Esophagus mucosa (tissue), 1 donor: ENCODE measurements around the gene SPRED2. TPM values are rescaled to one million over a fixed set of nuclear protein-coding genes. Genes with fewer than 3 reads are reported as not detected.
A peak's percentile ranks its signal among the peaks of the same experiment; 100 is the strongest.

Experiments
- ATAC-seq: fragments of 200-7000 bp; cut with Tn5 transposase; one replicate; pipeline ENCODE4 v1.9.1; 2020
- total RNA-seq: library from RNA; stranded (reverse); gene quantifications from one replicate; pipeline ENCODE4 v1.2.4, GENCODE V29; 2023
- donor health status: DM: yes; HTN: yes; CAD: no.

SPRED2 gene
- total RNA-seq, 1 donor from 2014 or later, result 12.8 TPM

GRCh38 chr2:65442420-65443020 is 10.1 kb upstream of the SPRED2 start:
- no peak for ATAC-seq

GRCh38 chr2:65438137-65438899 is 5.9 kb upstream of the SPRED2 start:
- no peak for ATAC-seq

GRCh38 chr2:65437392-65438135 is 5.2 kb upstream of the SPRED2 start:
- ATAC-seq, result no peak

DNA sequence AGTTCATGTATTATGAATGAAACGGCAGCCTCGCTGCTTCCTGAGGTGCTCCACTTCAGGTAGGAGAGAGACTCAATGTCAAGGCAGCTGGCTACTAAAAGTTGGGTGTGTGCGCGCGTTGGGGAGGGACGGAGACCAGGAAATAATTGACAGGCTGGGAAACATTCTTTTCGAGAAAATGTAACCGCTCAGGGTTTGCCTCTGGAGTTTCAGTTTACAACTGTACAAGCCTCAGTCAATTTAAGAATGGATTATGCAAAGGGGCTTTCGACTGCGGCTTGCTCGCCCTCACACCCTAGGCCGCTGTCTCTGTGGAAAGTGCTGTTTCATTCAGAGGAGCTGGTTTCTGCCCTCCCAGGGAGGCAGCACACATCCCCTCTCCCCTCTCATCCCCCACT is 4.4 kb upstream of the SPRED2 start:
- ATAC-seq, result peak; percentile 2

GRCh38 chr2:65436169-65436823 is 3.9 kb upstream of the SPRED2 start:
- ATAC-seq, result peak; percentile 49

DNA sequence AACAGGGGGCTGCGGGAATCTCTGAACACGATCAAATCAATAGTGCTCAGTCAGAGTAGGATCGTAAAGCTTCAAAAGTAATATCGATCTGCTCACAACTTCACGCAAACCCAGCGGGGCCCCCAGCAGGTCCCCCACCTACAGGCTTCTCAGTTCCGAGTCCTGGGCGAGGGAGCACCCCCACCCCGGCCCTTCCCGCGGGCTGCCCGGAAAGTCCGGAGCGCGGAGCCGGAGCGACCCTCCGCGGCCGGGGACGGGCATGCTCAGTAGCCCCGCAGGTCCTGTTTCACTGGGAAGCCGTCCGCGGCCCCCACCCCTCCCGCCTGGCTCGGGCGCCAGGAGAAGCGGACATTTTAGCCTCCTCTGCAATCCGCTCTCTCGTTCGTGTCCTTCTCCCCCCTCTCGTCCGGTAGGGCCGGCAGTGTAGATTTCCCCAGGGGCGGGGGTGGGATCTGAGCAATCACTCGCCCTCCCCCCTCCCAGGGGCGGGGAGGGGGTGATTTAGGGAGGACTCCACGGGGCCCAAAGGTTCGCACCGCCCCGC is 3.3 kb upstream of the SPRED2 start:
- peak; percentile 38 for ATAC-seq

DNA sequence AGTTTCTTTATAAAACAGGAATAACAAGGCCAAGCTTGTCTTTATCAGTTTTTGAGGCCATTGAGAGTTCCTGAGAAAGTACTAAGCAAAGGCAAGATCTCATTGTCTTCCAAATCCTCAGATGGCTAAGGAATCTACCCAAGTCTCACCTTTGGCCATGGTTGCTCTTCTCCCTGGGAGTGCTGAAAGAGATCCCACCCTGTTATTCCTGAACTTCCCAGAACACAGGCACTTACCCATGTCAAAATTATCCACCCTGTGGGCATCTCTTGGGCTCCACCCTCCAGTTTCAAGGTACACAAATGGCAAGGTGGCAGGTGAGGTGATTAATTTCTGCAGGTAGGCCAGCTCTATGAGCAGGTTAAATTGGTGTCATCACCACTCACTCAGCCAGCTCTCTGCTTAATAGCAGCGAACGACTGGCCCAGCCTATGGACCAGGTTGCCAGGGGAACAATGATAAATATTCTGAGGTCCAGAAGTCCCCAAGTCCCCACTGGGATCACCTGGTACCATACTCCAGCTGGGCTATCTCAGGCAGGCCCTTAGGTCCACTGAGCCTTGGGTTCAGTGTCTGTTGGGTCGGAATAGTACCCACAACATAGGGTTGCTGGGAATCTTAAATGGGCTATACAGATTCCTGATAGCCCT is 2.3 kb upstream of the SPRED2 start:
- ATAC-seq, result no peak

DNA sequence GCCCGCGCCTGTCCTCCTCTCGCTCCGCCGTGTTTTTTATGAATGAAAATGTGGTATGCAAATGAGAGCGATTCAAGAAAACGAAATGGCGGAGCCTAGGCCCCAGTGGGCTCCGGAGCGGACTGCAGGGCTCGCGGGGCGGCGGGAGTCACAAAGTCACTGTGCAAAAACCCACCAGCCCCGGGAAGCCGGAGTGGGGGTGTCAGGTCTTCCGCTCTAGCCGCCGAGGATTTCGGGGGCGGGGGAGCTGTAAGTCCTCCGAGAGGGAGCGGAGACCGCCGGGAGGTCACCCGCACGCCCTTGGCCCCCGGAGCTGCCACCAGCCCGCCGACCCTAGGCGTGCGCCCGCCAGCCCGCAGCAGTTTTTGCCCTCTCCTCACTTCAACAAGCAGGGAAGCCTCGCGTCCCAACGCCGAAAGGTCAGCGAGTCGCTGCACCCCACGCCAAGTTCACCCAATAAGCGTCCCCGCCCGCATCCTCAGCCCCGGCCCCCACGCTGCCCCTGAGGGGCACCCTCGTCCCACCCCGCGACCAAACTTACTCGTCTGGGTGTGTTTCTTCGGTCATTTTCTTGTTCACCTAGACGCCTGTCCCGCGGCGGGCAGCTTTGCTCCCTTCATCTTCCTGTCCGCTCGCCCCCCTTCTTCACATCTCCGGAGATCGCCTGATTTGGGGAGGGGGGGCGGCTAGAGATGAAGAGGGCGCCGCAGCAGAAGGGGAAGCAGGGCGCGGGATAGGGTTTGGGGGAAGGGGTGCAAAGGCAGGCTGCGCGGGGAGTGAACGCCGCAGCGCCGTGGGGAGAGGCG is 775 bp downstream of the SPRED2 start:
- peak; percentile 4 for ATAC-seq

DNA sequence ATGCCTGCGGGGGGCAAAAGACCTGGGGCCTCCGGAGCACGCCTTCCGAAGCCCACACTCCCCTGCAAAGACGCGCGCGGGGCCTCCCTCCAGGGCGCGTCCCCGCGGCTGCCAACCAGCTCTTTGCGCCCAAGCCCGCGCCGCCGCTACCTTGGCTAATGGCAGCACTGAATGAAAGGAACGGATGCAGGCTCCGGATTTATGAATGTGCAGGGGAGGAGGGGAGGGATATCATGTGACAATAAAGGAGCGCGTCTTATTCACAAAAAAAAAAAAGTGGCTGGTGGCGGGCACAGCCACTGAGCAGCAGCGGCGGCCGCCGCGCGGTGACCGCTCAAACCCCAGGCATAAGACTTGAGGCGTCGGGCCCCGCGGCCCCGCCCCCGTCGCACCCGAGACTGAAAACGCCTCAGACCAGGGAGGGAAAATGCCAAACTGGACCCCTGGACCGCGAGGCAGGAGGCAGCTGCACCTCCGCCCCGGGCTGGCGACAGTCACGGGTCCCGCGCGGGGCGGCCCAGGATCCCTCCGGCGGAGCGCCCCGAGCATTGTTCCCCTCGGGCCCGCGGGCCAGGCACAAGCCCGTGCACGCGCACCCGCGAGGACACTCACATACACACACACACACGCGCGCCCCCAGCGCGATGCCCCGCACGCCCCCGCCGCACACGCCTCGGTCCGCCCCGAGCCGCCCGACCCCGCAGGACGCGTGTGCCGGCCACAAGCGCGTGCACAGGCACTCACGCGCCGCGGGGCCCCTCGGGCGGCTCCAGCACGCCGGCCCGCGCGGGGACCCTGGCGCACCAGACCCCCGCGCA is 1.6 kb downstream of the SPRED2 start:
- peak; percentile 19 for ATAC-seq

DNA sequence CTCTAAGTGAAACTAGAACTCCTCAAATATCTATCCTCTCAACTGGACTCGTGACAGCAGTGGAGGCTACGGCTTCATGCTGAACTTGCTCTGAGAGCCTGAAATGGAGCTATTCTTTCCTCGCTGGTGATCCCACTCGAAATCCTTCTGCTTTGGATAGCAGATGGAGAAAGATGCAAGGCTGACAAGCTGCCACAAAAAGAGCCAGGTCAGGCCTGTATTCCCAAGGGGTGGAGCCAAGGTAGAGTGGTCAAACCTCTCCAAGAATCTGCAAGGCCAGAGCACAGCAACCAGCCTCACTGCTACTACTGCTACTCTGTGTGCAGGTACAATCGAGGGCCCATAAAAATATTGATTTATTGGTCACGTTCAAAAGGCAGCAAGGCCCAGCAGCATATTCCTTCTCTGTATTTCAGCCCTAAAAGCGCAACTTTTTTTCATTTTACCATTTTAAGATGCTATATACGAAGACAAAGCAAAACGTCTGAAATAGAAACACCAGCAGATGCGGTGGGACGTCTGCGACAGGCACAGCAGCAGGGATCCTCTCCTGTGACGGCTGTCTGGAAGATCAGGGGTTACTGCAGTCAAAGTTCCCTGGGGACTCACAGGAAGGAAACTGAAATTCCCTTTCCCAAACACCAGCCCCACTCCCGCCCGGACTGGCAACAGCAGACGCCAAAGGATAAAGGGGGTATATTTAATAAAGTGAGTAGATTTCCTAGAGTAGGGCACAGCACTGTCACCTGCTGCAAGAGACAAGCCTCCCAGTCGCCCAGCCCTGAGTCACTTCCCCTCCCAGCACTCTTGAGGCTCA is 2.4 kb downstream of the SPRED2 start:
- peak; percentile 33 for ATAC-seq

DNA sequence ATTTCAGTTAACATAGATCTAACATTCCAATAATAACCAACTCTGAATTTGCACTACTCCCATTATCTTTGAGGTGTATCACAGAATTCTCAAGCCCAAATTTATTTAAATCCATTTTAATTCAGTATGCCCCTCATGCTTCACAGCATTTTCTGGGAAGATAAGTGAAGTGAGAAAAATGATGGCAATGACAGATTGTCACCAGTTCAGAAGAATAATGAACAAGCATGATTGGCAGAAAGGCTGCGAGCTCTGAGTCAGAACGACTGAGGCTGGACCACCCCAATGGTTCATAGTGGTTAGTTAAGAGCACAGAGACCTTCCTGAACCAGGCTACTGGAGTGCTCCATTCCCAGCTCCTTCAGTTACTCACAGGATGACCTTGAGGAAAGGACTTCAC is 4.9 kb downstream of the SPRED2 start:
- ATAC-seq, result no peak

GRCh38 chr2:65425276-65425675 is 7.1 kb downstream of the SPRED2 start:
- ATAC-seq, result no peak

GRCh38 chr2:65424391-65424790 is 8.0 kb downstream of the SPRED2 start:
- no peak for ATAC-seq

GRCh38 chr2:65421432-65421748 is 11.0 kb downstream of the SPRED2 start:
- ATAC-seq, result no peak

- peak; percentile 35 for ATAC-seq
Measured at GRCh38 chr2:65420712-65421431, 11.5 kb downstream of the SPRED2 start.

DNA sequence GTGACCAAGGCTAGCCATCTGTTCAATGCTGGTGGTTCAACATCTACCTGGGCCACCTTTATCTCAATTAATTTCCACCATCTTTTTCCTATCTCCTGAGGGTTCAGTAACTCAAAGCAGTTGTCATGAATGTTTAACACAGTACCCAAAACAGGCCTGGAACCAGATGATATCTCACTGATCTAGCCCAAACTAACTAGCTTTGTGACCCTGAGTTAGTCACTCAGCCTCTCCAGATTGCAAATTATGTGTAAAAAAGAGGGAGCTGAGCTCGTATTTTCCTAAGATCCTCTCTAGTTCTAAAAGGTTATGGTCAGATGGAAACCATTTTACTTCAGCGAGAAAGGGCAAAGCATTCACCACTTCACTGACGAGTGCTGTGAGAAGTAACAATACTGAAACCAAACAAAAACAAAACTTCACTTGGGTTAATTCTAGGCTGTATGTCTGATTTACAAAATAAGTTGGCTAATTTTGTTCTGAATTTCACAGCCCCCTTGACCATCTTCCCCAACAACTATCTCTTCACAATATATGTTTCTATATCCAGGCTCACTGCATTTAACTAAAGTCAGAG is 14.8 kb downstream of the SPRED2 start:
- ATAC-seq, result no peak

DNA sequence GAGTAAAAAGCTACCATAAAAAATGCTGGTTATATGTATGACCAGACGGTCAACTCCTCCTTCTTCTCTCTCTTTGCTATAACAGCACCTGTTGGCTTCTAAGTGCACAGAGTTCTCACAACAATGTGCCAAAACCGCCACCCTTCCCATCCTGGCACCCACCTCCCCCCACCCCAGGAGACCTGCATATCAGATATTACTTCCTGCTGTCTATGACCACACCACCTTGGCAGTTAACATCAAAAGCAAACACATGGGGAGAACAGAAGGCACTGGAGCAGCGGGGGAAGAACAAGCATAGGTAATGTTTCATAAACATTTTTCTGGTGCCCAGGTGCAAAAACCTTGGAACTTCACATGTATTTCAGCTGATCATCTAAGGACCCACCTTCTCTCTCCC is 15.5 kb downstream of the SPRED2 start:
- ATAC-seq, result no peak

GRCh38 chr2:65416321-65416720 is 16.1 kb downstream of the SPRED2 start:
- no peak for ATAC-seq

GRCh38 chr2:65415091-65415490 is 17.3 kb downstream of the SPRED2 start:
- no peak for ATAC-seq
